GM23338 (cell line): ENCODE data around the gene SARNP. TPM values are rescaled to one million over a fixed set of nuclear protein-coding genes. Genes with fewer than 3 reads are reported as not detected.

ENCODE experiments used
- ATAC-seq: fragments of 200-7000 bp; cut with Tn5 transposase; 3 replicates; pipeline ENCODE4 v1.9.1; 2020
- DNase-seq: peaks from one replicate; pipeline ENCODE4 v3.0.0-alpha.2; 2015; ENCODE audit warnings: low spot score
- H2AFZ ChIP-seq: fragments of 200-600 bp; sonication (generic); 2 replicates; pipeline ENCODE4 v1.8.0; 2016; ENCODE audit warnings: antibody characterized with exemption, mild to moderate bottlenecking, moderate library complexity
- H3F3A ChIP-seq: fragments of 200-600 bp; sonication (generic); replicated peaks from 2 replicates; pipeline ENCODE4 v1.8.0; 2017; ENCODE audit warnings: antibody characterized with exemption, mixed run types, low read depth
- H3K27ac ChIP-seq: fragments of 200-600 bp; sonication (generic); 2 replicates; pipeline ENCODE4 v1.6.1; 2016; ENCODE audit warnings: low read depth
- H3K27me3 ChIP-seq: fragments of 200-600 bp; sonication (generic); 2 replicates; pipeline ENCODE4 v1.8.0; 2016; ENCODE audit warnings: mild to moderate bottlenecking, mixed run types, moderate library complexity; ENCODE audit not compliant: insufficient read depth
- H3K36me3 ChIP-seq: fragments of 200-600 bp; sonication (generic); 2 replicates; pipeline ENCODE4 v1.8.0; 2016; ENCODE audit warnings: mild to moderate bottlenecking; ENCODE audit not compliant: insufficient read depth
- H3K4me1 ChIP-seq: fragments of 200-600 bp; sonication (generic); 2 replicates; pipeline ENCODE4 v1.8.0; 2016; ENCODE audit warnings: mild to moderate bottlenecking, moderate library complexity; ENCODE audit not compliant: insufficient read depth
- H3K4me2 ChIP-seq: fragments of 200-600 bp; sonication (generic); 2 replicates; pipeline ENCODE4 v1.7.1; 2017; ENCODE audit warnings: mixed run types
- H3K4me3 ChIP-seq: fragments of 200-600 bp; sonication (generic); 2 replicates; pipeline ENCODE4 v1.6.1; 2016; ENCODE audit warnings: mixed run types
- H3K79me2 ChIP-seq: fragments of 200-600 bp; sonication (generic); replicated peaks from 2 replicates; pipeline ENCODE4 v1.8.0; 2017; ENCODE audit warnings: mild to moderate bottlenecking; ENCODE audit not compliant: insufficient read depth
- H3K9me2 ChIP-seq: fragments of 200-600 bp; sonication (generic); 2 replicates; pipeline ENCODE4 v1.8.0; 2017; ENCODE audit not compliant: insufficient read depth
- H4K20me1 ChIP-seq: fragments of 200-600 bp; sonication (generic); replicated peaks from 2 replicates; pipeline ENCODE4 v1.8.0; 2017; ENCODE audit warnings: mild to moderate bottlenecking; ENCODE audit not compliant: insufficient read depth
- H3K27ac Mint-ChIP-seq: 2 replicates; pipeline ENCODE4 v1.8.0; 2020; ENCODE audit warnings: inconsistent platforms, mild to moderate bottlenecking, moderate library complexity, mixed read lengths
- H3K27me3 Mint-ChIP-seq: 3 replicates; pipeline ENCODE4 v1.8.0; 2022; ENCODE audit warnings: low read depth, mild to moderate bottlenecking, moderate library complexity, mixed read lengths, inconsistent platforms; ENCODE audit not compliant: insufficient read depth, poor library complexity
- H3K36me3 Mint-ChIP-seq: 3 replicates; pipeline ENCODE4 v1.8.0; 2021; ENCODE audit warnings: low read depth, mild to moderate bottlenecking, inconsistent platforms, moderate library complexity, mixed read lengths
- H3K4me1 Mint-ChIP-seq: 3 replicates; pipeline ENCODE4 v1.8.0; 2020; ENCODE audit warnings: mild to moderate bottlenecking, inconsistent platforms, mixed read lengths
- H3K4me3 Mint-ChIP-seq: 3 replicates; pipeline ENCODE4 v1.8.0; 2021; ENCODE audit warnings: moderate library complexity, mild to moderate bottlenecking, inconsistent platforms, mixed read lengths
- H3K9me3 Mint-ChIP-seq: 3 replicates; pipeline ENCODE4 v1.8.0; 2020; ENCODE audit warnings: moderate library complexity, mild to moderate bottlenecking, inconsistent platforms, mixed read lengths
- ETS1 ChIP-seq: IDR thresholded peaks from 2 replicates; pipeline ENCODE4 v1.6.1; 2016; ENCODE audit warnings: antibody characterized with exemption
- EZH2phosphoT487 ChIP-seq: fragments of 200-600 bp; sonication (generic); IDR thresholded peaks from one replicate; pipeline ENCODE4 v1.8.1; 2018; ENCODE audit warnings: antibody characterized with exemption; ENCODE audit not compliant: unreplicated experiment
- REST ChIP-seq: IDR thresholded peaks from one replicate; pipeline ENCODE4 v1.6.1; 2018; ENCODE audit warnings: antibody characterized with exemption; ENCODE audit not compliant: unreplicated experiment
- ZNF114 ChIP-seq: fragments of 250-450 bp; sonication (Bioruptor Pico); IDR thresholded peaks from 2 replicates; pipeline ENCODE4 v1.5.0; 2020; ENCODE audit warnings: mild to moderate bottlenecking, moderate library complexity
- ZNF462 ChIP-seq: fragments of 250-450 bp; sonication (Bioruptor Pico); IDR thresholded peaks from 2 replicates; pipeline ENCODE4 v1.5.0; 2020; ENCODE audit warnings: mild to moderate bottlenecking, moderate library complexity
- polyA plus RNA-seq: library from polyadenylated mRNA; unstranded; fragments of >200 nt; fragmentation: Nextera tagmentation; extraction: Ambion mirVana; gene quantifications from 2 replicates; pipeline ENCODE4 v1.2.1, GENCODE V29; 2016
- total RNA-seq: library from RNA; depleted of rRNA; stranded (reverse); fragments of >200 nt; shearing (Covaris generic); gene quantifications from 2 replicates; pipeline ENCODE4 v1.2.3, GENCODE V29; 2014
- TF ChIP-seq, protein P1 (sequence below), 2 experiments: fragments of 200-600 bp in 1 of 2; sonication (generic) in 1 of 2; conservative IDR thresholded peaks; 2 replicates each; pipeline versions ENCODE4 v1.5.1 to v1.6.1; 2016 to 2017; ENCODE audit warnings: antibody characterized with exemption in 2 of 2, low read depth in 2 of 2, mild to moderate bottlenecking in 2 of 2, moderate library complexity in 1 of 2

SARNP gene
- total and polyA plus RNA-seq, 2 experiments from 2014 or later = 96.0 to 313 TPM

- TF ChIP-seq REST (no peak), EZH2phosphoT487 (no peak), ETS1 (no peak)
- TF ChIP-seq, protein P1, sequence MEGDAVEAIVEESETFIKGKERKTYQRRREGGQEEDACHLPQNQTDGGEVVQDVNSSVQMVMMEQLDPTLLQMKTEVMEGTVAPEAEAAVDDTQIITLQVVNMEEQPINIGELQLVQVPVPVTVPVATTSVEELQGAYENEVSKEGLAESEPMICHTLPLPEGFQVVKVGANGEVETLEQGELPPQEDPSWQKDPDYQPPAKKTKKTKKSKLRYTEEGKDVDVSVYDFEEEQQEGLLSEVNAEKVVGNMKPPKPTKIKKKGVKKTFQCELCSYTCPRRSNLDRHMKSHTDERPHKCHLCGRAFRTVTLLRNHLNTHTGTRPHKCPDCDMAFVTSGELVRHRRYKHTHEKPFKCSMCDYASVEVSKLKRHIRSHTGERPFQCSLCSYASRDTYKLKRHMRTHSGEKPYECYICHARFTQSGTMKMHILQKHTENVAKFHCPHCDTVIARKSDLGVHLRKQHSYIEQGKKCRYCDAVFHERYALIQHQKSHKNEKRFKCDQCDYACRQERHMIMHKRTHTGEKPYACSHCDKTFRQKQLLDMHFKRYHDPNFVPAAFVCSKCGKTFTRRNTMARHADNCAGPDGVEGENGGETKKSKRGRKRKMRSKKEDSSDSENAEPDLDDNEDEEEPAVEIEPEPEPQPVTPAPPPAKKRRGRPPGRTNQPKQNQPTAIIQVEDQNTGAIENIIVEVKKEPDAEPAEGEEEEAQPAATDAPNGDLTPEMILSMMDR (conservative IDR thresholded peaks at IDR 0.05; ENCODE audit: low read depth in 2 of 2) = no peak
Observed at GRCh38 chr12:55765736-55766290, 51.7 kb downstream of the SARNP start (continued).

DNA sequence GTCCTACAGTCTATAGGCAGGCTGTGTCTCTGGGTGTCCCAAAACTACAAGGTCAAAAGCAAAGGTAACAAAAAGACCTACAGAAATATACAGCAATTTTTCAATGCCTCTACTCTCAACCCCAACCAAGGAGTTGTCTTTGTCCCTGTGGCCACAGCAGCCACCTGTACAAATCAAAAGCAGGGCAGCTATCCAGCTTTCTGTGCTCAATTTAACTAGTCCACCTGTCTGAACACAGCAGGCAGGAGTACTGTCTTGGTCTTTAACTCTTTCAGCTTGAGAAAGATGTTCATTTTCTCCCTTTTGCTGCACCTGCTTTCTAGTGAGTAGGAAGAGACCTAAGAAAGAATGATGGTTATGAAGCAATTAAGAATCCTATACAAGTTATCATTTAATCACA lies 54.9 kb downstream of the SARNP start:
- Mint-ChIP-seq H3K4me1 (peaks cover 13% of the 10 kb centered on the region; the same call in 2 of the 3 replicates), H3K27me3 (peaks cover 5% of the 10 kb centered on the region), H3K36me3 (peaks cover 46% of the 10 kb centered on the region), H3K4me3 (no peak overlapping the region), H3K9me3 (no peaks in the 10 kb centered on the region; the same call in 2 of the 3 replicates), H3K27ac (no peak overlapping the region)
- H3K27me3 ChIP-seq = no peaks in the 10 kb centered on the region
- H3K9me2 ChIP-seq = no peaks in the 10 kb centered on the region
- H3K79me2 ChIP-seq = peaks cover 6% of the 10 kb centered on the region; the same call in 1 of the 2 replicates
- H2AFZ ChIP-seq = no peak overlapping the region
- peaks cover 19% of the 10 kb centered on the region; the same call in 1 of the 2 replicates for H3F3A ChIP-seq
- H4K20me1 ChIP-seq = peaks cover 35% of the 10 kb centered on the region
- DNase-seq = no peak
- H3K4me1 ChIP-seq = peaks cover 4% of the 10 kb centered on the region; the same call in 1 of the 2 replicates
- H3K4me2 ChIP-seq = no peak overlapping the region
- H3K36me3 ChIP-seq = peaks cover 21% of the 10 kb centered on the region; the same call in 1 of the 2 replicates
- H3K4me3 ChIP-seq = no peak overlapping the region
- ATAC-seq = no peak
- H3K27ac ChIP-seq = no peak overlapping the region
- TF ChIP-seq ZNF462 (no peak), ZNF114 (CRISPR knock-in tag) (no peak), ETS1 (no peak), EZH2phosphoT487 (no peak)
- TF ChIP-seq, protein P1 (conservative IDR thresholded peaks at IDR 0.05; ENCODE audit: low read depth in 2 of 2) = no peak
